HG02981 (cell line): Measurements from ENCODE around the gene HDAC8.
"Not testable (repeated sequence)": the region's sequence is repeated elsewhere in the genome, so short reads cannot be mapped to it uniquely, and the experiment has no call there.

Source experiments
- ATAC-seq: cut with Tn5 transposase; IDR thresholded peaks from one replicate; pipeline ENCODE4 v1.9.1; 2021; ENCODE audit warnings: mild to moderate bottlenecking, moderate library complexity; ENCODE audit not compliant: unreplicated experiment

The HDAC8 gene

DNA sequence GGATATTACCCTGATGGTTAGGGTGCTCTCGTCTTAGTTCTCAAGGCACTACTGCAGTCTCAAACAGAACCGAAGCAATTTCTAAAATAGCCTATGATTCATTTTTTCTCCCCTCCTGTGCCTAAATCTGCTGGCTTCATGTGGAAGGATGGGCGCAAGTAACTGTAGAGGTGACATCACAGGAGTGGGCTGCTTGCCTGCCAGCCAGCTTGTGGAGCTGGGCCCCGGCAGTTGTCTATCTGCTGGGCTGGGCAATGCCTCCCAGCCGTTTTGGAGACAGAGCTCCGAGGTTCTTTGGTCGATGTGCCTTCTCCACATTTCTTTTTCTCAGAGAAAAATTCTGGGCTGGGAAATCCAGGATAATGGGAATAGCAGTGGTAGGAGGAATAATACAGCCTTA lies 232.6 kb downstream of the HDAC8 start:
- ATAC-seq, result no peak

GRCh38 chrX:72330131-72330530 lies 242.5 kb downstream of the HDAC8 start:
- no peak for ATAC-seq

- ATAC-seq, result no peak
These were observed 245.9 kb downstream of the HDAC8 start for GRCh38 chrX:72326605-72327300.

DNA sequence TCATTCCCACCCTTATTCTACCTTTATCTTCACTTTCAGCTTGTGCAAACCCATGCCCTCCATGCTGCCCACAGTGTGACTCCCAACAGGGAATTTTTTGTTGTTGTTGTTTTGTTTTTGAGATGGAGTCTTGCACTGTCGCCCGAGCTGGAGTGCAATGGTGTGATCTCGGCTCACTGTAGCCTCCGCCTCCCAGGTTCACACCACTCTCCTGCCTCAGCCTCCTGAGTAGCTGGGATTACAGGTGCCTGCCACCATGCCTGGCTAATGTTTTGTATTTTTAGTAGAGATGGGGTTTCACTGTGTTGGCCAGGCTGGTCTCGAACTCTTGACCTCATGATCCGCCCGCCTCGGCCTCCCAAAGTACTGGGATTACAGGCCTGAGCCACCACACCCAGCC lies 253.0 kb downstream of the HDAC8 start:
- not testable (repeated sequence) for ATAC-seq

- no peak for ATAC-seq
These were observed 255.5 kb downstream of the HDAC8 start for GRCh38 chrX:72317139-72317538.

- no peak for ATAC-seq
These were observed 256.1 kb downstream of the HDAC8 start for GRCh38 chrX:72316408-72317110.

GRCh38 chrX:72314881-72315280 lies 257.8 kb downstream of the HDAC8 start:
- no peak for ATAC-seq

DNA sequence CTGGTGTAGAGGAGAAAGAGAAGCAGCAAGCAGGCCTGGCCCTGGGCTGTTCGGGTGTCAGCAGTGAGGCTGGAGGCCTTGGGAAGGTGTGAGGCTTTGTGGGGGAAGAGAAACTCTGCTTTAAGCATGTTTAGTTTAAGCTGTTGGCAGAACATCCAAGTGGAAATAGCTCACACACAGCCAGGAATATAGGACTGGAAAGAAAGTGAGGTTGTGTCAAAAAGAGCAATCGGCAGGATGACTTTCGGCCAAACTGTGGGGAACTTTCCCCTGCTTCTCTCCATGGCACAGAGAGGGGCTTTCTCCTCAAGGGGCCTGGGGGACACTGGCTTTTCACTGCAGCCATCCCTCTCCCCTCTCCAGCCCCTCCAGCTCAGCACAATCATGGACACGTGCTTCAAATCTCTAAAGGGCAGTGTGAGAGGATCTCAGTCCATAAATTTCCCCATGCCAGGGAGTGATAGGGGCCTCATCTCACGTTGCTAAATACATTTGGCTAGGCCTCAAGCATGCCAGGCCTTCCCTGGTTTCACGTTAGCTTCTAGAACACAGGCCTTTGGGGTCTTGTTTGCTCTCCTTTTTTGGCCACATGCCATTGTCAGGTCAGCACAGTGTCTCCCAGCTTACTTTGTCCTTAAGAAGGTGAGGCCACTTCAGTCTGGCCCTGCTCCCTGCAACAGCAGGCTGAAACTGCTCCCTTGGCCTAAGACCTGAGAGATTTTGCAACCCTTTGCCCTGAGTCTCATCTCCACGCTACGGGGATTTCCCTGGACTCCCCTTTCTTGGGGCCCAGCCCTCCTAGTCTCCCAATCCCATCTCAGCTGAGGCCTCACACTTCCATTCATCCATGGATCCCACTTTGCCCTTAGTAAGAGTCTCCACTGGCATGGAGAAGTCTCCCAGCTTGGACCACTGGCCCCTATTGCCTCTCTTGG lies 258.7 kb downstream of the HDAC8 start:
- ATAC-seq, result no peak

- ATAC-seq, result no peak
These were observed 260.2 kb downstream of the HDAC8 start for GRCh38 chrX:72312311-72312940.

DNA sequence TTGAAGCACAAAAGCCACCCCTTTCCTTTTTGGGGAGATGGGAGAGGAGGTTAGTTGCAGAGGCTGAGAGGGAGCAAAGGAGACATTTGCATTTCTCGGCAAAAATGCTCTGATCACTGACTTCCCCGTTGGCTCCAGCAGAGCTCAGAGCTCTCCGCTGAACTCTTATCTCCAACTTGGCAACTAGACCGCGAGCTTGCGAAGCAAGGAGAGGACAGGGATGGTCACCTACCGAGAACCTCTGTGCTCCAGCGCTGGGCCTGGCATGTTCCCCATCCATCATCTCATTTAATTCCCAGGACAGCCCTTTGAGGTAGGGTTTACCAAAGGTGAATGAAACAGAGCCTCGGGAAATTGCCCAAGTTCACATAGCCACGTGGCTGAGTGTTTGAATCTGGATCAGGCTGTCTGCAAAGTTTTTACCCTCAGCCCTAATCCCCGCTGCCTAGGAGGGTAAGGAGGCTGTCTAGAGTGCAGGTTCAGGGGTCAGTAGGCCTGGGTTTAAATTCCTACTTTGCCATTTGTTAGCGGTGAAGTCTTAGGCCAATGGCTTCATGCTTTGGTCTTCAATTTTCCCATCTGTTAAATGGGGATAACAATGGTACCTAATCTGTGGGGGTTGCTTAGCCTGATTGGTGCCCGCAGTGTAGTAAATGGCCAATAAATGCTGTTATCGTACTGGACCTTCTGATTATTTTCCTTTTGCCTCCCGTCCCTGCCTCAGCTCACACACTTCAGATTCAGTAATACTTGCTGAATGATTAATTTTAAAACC lies 263.2 kb downstream of the HDAC8 start:
- no peak for ATAC-seq

DNA sequence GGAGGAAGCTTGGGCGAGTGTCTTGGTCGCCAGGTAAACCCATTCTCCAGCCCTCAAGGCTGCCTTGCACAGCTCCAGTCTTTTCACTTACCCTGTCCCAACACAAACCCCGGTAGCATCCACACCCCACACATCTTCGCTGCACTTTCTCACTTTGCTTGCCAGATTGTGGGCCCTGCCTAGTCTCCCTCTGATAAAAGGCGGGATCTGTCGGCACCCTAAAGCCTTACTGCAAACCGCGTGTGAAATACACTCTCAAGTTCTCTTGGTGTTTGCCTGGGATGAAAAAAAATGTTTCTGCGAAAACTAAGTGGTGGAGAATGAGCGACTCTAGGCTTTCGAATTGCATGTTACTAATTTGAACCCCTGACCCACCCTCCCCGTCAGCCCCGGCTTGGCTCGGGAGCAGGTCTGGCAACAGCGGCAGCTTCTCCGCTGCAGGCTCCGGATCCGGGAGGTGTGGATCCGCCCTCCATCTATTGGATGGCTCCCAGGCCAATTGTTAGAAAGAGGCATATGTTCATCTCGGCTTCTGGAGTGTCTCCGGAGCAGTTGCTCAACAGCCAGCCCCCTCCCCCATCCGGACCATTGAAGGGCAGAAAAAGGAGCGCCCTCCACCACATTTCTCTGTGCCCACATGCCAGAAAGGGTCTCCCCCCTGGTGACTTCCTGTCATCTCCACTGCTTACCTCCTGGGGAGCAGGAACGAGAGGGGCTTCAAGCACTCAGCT lies 263.9 kb downstream of the HDAC8 start:
- peak; percentile 43 for ATAC-seq

GRCh38 chrX:72308209-72308565 lies 264.5 kb downstream of the HDAC8 start:
- ATAC-seq, result no peak

- no peak for ATAC-seq
These were observed 265.0 kb downstream of the HDAC8 start for GRCh38 chrX:72307646-72308051.

DNA sequence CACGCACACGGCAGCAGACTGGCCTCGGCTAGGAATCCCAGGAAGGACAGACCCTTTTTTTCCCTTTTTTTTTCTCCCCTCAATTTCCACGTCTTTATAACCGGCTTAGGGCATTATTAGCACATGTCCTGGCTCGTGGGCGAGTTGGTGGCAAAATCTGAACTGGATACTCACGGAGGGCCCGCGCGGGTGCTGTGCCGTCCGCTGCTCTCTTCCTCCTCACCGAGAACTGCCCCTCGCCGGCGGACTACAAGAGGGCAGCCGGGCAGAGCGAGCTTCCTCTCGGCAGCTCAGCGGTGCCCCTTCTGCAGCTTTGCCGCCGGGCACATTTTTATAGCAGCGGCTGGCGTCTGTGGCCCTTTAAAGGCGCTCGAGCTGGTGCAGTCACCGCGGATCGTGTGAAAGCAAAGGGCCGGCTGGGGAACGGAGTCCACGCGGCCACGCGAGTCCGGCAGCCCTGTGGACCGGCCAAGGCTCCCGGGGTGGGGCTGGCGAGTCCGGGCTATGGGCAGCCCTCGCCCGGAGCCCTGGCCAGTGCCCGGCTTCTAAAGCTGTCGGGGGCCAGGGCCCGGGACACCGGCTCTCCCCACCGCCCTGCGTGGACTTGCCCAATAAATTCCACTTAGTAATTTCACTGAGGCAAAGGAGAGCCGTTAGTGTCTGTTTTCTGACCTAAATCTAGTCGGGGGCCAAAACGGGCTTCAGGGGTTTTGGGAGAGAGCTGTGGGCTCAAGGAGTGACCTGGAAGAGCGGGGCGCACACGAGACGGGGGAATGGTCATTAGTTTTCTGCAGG lies 265.6 kb downstream of the HDAC8 start:
- ATAC-seq, result peak; percentile 45

GRCh38 chrX:72306085-72306801 lies 266.4 kb downstream of the HDAC8 start:
- ATAC-seq, result no peak

DNA sequence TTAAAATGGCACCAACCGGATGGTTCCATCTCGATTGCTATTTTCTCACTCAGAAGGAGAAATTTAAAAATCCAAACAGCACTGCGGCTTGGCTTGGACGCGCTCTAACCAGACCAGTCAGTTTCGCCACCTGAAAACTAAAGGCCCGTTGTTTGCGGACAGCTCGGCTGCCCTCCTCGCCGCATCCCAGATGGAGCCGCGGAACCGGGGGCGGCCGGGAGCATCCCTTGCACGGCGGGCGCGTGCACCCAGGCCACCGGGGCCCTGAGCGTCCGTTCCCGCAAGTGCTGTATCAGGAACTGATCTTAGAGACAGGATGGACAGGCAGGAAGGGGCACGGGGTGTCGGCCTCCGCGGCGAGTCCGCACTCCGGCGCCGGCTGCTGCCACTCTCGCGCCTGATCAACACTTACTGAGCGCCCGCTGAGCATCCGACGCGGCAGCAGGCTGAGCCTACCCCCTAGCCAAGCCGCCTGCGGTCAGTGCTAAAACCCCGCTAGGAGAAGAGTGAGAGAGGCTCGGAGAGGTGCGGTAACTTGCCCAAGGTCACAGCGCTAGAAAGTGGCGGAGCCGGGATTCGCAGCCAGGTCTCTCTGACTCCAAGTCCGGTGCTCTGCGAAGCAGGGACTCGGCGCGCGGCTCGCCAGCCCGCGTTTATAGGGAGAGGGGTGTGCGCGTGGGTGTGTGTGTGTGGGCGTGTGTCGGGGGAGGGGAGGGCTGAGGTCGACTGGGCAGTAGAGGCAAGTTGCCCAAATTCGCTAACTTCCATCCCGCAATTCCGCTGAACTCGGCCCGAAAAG lies 267.2 kb downstream of the HDAC8 start, which contains the start of gene CITED1:
Gene CITED1, minus strand, starts transcription at position 629 of the 799 bp plus-strand sequence. CDS start 3,045 bp downstream, outside the sequence.
- ATAC-seq, result no peak

GRCh38 chrX:72304877-72305276 lies 267.8 kb downstream of the HDAC8 start:
- ATAC-seq, result no peak
